Activated T-helper 1 cell treated with anti-CD3 and anti-CD28 coated beads, Interleukin-12 subunit alpha, Interleukin-12 subunit beta, Interleukin-2, Interleukin-4 antibody, amounts not matched to agents 30 ng/mL and 10 ng/mL and 1 ng/mL, durations not matched to agents 14 hours and 24 hours and 36 hours (primary cell): ENCODE data around the gene KIF23. TPM values are rescaled to one million over a fixed set of nuclear protein-coding genes. Genes with fewer than 3 reads are reported as not detected.

Experiments used
- DNase-seq: peaks from one replicate; pipeline ENCODE4 v3.0.0; 2021; ENCODE audit warnings: low spot score
- H3K27ac Mint-ChIP-seq: one replicate; pipeline ENCODE4 v1.8.0; 2021; ENCODE audit warnings: mild to moderate bottlenecking, mixed read lengths
- H3K27me3 Mint-ChIP-seq: one replicate; pipeline ENCODE4 v1.8.0; 2022; ENCODE audit warnings: mild to moderate bottlenecking, moderate library complexity, mixed read lengths; ENCODE audit not compliant: insufficient read depth
- H3K36me3 Mint-ChIP-seq: one replicate; pipeline ENCODE4 v1.8.0; 2021; ENCODE audit warnings: low read depth, mixed read lengths
- H3K4me1 Mint-ChIP-seq: one replicate; pipeline ENCODE4 v1.8.0; 2021; ENCODE audit warnings: low read depth, mixed read lengths
- H3K4me3 Mint-ChIP-seq: one replicate; pipeline ENCODE4 v1.8.0; 2021; ENCODE audit warnings: mild to moderate bottlenecking, moderate library complexity, mixed read lengths
- H3K9me3 Mint-ChIP-seq: one replicate; pipeline ENCODE4 v1.8.0; 2021; ENCODE audit warnings: mixed read lengths
- intact Hi-C: fragments of 100-400 bp; cut with micrococcal nuclease; formaldehyde crosslinking; loops from one replicate; pipeline ENCODE4 v1.15.1; 2024
- total RNA-seq: library from RNA; stranded (reverse); gene quantifications from 2 replicates; pipeline ENCODE4 v1.2.3, GENCODE V29; 2022

KIF23 gene
- total RNA-seq, 1 donor from 2014 or later = 41.6 TPM

GRCh38 chr15:69478259-69478781 lies 64.2 kb downstream of the KIF23 start:
- no peak for DNase-seq
- Mint-ChIP-seq H3K27ac (no peak overlapping the region), H3K4me3 (no peak overlapping the region), H3K27me3 (peaks cover 20% of the 10 kb centered on the region), H3K36me3 (no peaks in the 10 kb centered on the region), H3K9me3 (peaks cover 11% of the 10 kb centered on the region), H3K4me1 (no peaks in the 10 kb centered on the region)
- intact Hi-C loops = loop anchor here (5.0 to 10.0 kb wide), 4 partner anchors 96 to 1964 kb away; no protein-coding TSS in a partner anchor

- H3K4me1 Mint-ChIP-seq = no peaks in the 10 kb centered on the region
- H3K36me3 Mint-ChIP-seq = no peaks in the 10 kb centered on the region
- peaks cover 11% of the 10 kb centered on the region for H3K9me3 Mint-ChIP-seq
- H3K27ac Mint-ChIP-seq = no peak overlapping the region
- no peak overlapping the region for H3K4me3 Mint-ChIP-seq
- intact Hi-C loops = loop anchor here (5.0 to 10.0 kb wide), 4 partner anchors 96 to 1963 kb away; no protein-coding TSS in a partner anchor
- no peak for DNase-seq
- peaks cover 27% of the 10 kb centered on the region for H3K27me3 Mint-ChIP-seq
These were observed 64.9 kb downstream of the KIF23 start for GRCh38 chr15:69479081-69479480.

- Mint-ChIP-seq H3K27ac (no peak overlapping the region), H3K9me3 (peaks cover 11% of the 10 kb centered on the region), H3K27me3 (peaks cover 27% of the 10 kb centered on the region), H3K4me3 (no peak overlapping the region), H3K36me3 (no peaks in the 10 kb centered on the region), H3K4me1 (no peaks in the 10 kb centered on the region)
- intact Hi-C loops = loop anchor here (5.0 to 10.0 kb wide), 4 partner anchors 95 to 1962 kb away; no protein-coding TSS in a partner anchor
- DNase-seq = no peak
These were observed 65.8 kb downstream of the KIF23 start for GRCh38 chr15:69479971-69480370.

- Mint-ChIP-seq H3K4me3 (no peak overlapping the region), H3K9me3 (peaks cover 11% of the 10 kb centered on the region), H3K36me3 (no peaks in the 10 kb centered on the region), H3K27ac (no peak overlapping the region), H3K27me3 (peaks cover 25% of the 10 kb centered on the region), H3K4me1 (no peaks in the 10 kb centered on the region)
- DNase-seq = no peak
- intact Hi-C loops = no loop called here
These were observed 66.8 kb downstream of the KIF23 start for GRCh38 chr15:69480932-69481331.

- no peak overlapping the region for H3K4me3 Mint-ChIP-seq
- H3K27me3 Mint-ChIP-seq = peaks cover 23% of the 10 kb centered on the region
- DNase-seq = no peak
- no peaks in the 10 kb centered on the region for H3K36me3 Mint-ChIP-seq
- no peak overlapping the region for H3K27ac Mint-ChIP-seq
- intact Hi-C loops = no loop called here
- H3K9me3 Mint-ChIP-seq = peaks cover 11% of the 10 kb centered on the region
- no peaks in the 10 kb centered on the region for H3K4me1 Mint-ChIP-seq
These were observed 68.6 kb downstream of the KIF23 start for GRCh38 chr15:69482686-69483256.

GRCh38 chr15:69484837-69485236 lies 70.7 kb downstream of the KIF23 start:
- Mint-ChIP-seq H3K36me3 (no peaks in the 10 kb centered on the region), H3K27ac (no peak overlapping the region), H3K9me3 (peaks cover 6% of the 10 kb centered on the region), H3K27me3 (peaks cover 21% of the 10 kb centered on the region), H3K4me1 (no peaks in the 10 kb centered on the region), H3K4me3 (no peak overlapping the region)
- no peak for DNase-seq
- intact Hi-C loops = no loop called here

- intact Hi-C loops = no loop called here
- DNase-seq = no peak
- H3K9me3 Mint-ChIP-seq = no peaks in the 10 kb centered on the region
- no peaks in the 10 kb centered on the region for H3K4me1 Mint-ChIP-seq
- H3K27me3 Mint-ChIP-seq = peaks cover 25% of the 10 kb centered on the region
- no peak overlapping the region for H3K4me3 Mint-ChIP-seq
- H3K27ac Mint-ChIP-seq = no peak overlapping the region
- no peaks in the 10 kb centered on the region for H3K36me3 Mint-ChIP-seq
These were observed 72.4 kb downstream of the KIF23 start for GRCh38 chr15:69486481-69487110.

GRCh38 chr15:69489073-69489571 lies 75.0 kb downstream of the KIF23 start:
- intact Hi-C loops = no loop called here
- no peaks in the 10 kb centered on the region for H3K36me3 Mint-ChIP-seq
- no peak overlapping the region for H3K27ac Mint-ChIP-seq
- no peaks in the 10 kb centered on the region for H3K9me3 Mint-ChIP-seq
- DNase-seq = no peak
- H3K4me3 Mint-ChIP-seq = no peak overlapping the region
- H3K4me1 Mint-ChIP-seq = no peaks in the 10 kb centered on the region
- H3K27me3 Mint-ChIP-seq = peaks cover 20% of the 10 kb centered on the region

GRCh38 chr15:69490356-69491037 lies 76.3 kb downstream of the KIF23 start:
- Mint-ChIP-seq H3K27ac (no peak overlapping the region), H3K4me1 (no peaks in the 10 kb centered on the region), H3K36me3 (no peaks in the 10 kb centered on the region), H3K27me3 (peaks cover 14% of the 10 kb centered on the region), H3K9me3 (no peaks in the 10 kb centered on the region), H3K4me3 (no peak overlapping the region)
- DNase-seq = no peak
- intact Hi-C loops = no loop called here

- H3K4me3 Mint-ChIP-seq = no peak overlapping the region
- H3K27me3 Mint-ChIP-seq = peaks cover 14% of the 10 kb centered on the region
- H3K9me3 Mint-ChIP-seq = no peaks in the 10 kb centered on the region
- no peaks in the 10 kb centered on the region for H3K4me1 Mint-ChIP-seq
- DNase-seq = no peak
- intact Hi-C loops = no loop called here
- no peak overlapping the region for H3K27ac Mint-ChIP-seq
- H3K36me3 Mint-ChIP-seq = no peaks in the 10 kb centered on the region
These were observed 76.9 kb downstream of the KIF23 start for GRCh38 chr15:69491038-69491505.

- H3K27me3 Mint-ChIP-seq = peaks cover 11% of the 10 kb centered on the region
- intact Hi-C loops = no loop called here
- H3K4me3 Mint-ChIP-seq = no peak overlapping the region
- no peaks in the 10 kb centered on the region for H3K36me3 Mint-ChIP-seq
- no peak for DNase-seq
- no peak overlapping the region for H3K27ac Mint-ChIP-seq
- H3K4me1 Mint-ChIP-seq = peaks cover 12% of the 10 kb centered on the region
- no peaks in the 10 kb centered on the region for H3K9me3 Mint-ChIP-seq
These were observed 79.3 kb downstream of the KIF23 start for GRCh38 chr15:69493406-69493805.

GRCh38 chr15:69496001-69496400 lies 81.9 kb downstream of the KIF23 start:
- Mint-ChIP-seq H3K27ac (no peak overlapping the region), H3K36me3 (no peaks in the 10 kb centered on the region), H3K4me1 (peaks cover 12% of the 10 kb centered on the region), H3K9me3 (no peaks in the 10 kb centered on the region), H3K27me3 (peaks cover 2% of the 10 kb centered on the region), H3K4me3 (no peak overlapping the region)
- intact Hi-C loops = no loop called here
- no peak for DNase-seq

- Mint-ChIP-seq H3K36me3 (no peaks in the 10 kb centered on the region), H3K27me3 (no peaks in the 10 kb centered on the region), H3K4me1 (peaks cover 12% of the 10 kb centered on the region), H3K4me3 (no peak overlapping the region), H3K9me3 (no peaks in the 10 kb centered on the region), H3K27ac (no peak overlapping the region)
- intact Hi-C loops = no loop called here
- no peak for DNase-seq
These were observed 82.9 kb downstream of the KIF23 start for GRCh38 chr15:69497076-69497475.
